AG10803 (cell line): ENCODE data around the gene CLCN1.
"Not testable (repeated sequence)": the region's sequence is repeated elsewhere in the genome, so short reads cannot be mapped to it uniquely, and the experiment has no call there.

Experiments used
- DNase-seq: peaks from one replicate; pipeline ENCODE4 v3.0.0; 2010; ENCODE audit warnings: low read depth
- H3K4me3 ChIP-seq: 2 replicates; pipeline ENCODE4 v1.5.1; 2011; ENCODE audit warnings: mild to moderate bottlenecking, low read length, control low read depth
- TF ChIP-seq, protein P1 (sequence below): conservative IDR thresholded peaks from 2 replicates; pipeline ENCODE4 v1.5.1; 2011; ENCODE audit warnings: mild to moderate bottlenecking, low read length, control low read depth, inconsistent platforms

Gene CLCN1

DNA sequence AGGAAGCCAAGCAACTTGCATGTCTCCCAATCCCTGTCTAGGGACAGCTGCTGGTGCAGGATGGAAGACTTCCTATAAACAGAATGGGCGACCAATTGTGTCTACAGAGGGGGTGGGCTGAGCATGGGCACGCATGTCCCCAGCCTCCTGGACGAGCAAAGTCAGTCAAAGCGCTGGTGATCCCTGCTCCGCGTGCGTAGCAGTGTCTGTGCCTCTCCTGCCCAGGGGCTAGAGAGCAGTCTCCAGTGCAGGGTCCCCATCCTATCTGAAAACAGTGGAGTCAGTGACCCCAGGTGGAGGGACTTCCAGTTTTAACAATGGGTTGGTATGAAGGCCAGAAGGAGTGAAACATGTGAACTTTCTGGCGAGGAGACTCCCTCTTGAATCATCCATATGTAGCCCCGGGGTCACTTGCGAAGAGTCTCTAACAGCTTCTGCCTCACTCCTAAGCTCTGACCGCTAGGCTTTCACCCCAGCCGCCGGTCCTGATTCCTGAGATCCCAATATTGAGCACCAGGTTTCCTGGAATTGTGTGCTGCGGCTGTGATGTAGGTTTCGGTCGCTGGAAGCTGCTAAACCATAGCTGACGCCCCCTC lies 28.5 kb upstream of the CLCN1 start:
- peak overlapping the region; percentile 57 for H3K4me3 ChIP-seq
- TF ChIP-seq, protein P1, sequence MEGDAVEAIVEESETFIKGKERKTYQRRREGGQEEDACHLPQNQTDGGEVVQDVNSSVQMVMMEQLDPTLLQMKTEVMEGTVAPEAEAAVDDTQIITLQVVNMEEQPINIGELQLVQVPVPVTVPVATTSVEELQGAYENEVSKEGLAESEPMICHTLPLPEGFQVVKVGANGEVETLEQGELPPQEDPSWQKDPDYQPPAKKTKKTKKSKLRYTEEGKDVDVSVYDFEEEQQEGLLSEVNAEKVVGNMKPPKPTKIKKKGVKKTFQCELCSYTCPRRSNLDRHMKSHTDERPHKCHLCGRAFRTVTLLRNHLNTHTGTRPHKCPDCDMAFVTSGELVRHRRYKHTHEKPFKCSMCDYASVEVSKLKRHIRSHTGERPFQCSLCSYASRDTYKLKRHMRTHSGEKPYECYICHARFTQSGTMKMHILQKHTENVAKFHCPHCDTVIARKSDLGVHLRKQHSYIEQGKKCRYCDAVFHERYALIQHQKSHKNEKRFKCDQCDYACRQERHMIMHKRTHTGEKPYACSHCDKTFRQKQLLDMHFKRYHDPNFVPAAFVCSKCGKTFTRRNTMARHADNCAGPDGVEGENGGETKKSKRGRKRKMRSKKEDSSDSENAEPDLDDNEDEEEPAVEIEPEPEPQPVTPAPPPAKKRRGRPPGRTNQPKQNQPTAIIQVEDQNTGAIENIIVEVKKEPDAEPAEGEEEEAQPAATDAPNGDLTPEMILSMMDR = no peak
- DNase-seq = no peak

DNA sequence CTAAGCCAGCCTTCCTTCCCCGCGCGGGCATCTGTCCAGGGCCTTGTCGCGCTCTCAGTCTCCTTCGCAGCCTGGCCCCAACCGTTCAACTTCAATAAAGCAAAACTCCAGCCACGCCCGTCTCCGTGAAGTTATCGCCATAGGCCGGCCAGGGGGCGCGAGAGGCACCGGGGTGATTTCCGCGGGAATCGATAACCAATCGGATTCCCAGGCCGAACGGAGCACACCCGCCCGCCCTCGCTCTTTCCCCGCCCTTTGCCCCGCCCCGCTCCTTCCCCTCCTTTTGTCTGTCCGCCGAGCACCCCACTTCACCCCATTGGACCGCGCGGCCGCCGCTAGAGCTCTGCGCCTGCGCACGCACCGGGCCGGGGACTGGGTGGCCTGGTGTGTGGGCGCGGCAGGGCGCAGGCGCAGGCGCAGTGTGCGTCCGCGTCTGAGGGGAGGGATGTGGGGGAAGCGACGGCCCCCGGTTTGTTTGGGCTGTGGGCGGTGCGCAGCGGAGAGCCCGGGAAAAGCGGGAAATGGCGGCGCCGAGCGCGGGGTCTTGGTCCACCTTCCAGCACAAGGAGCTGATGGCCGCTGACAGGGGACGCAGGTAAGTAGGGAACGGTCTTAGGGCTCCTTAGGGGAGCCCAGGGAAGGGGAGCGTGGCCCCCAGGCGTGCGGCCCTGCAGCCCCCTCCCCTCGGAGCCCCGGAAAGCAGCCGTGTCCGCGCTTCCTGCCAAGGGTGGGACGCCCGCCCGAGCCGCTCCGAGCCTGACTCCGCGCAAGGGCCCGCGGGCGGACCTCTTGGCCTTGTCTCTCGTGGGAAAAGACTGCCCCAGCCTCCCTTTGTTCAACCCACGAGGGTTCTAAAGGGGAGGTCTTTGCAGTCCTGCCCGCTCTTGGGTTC lies 27.7 kb upstream of the CLCN1 start, which contains the start of gene CASP2:
TSS of gene CASP2 (plus strand) at position 417 of the 892 bp plus-strand sequence. CDS start at position 522, 105 bp downstream.
- peak within 1 kb of the TSS; percentile 88 for H3K4me3 ChIP-seq
- TF ChIP-seq, protein P1 = peak; percentile 52
- peak; percentile 96 for DNase-seq

DNA sequence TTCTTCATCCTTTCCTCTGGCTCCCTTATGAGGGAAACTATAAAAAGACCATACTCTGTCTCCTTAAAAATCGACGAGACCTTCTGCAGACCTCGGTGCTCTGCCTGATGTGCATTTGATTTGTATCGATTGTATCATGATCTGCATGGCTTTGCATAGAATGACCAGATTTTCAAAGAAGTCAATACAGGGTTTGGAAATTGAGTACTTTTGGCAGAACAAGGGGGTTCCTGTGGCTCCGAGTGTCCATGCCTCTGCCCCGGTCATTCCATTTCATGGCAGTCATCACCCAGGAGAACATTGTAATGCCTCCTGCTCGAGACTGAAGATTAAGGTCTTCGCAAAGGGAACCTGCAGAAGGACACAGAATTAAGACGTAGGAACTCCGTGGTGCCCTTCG lies 27.1 kb upstream of the CLCN1 start:
- H3K4me3 ChIP-seq = peak overlapping the region; percentile 88
- DNase-seq = peak; percentile 34
- TF ChIP-seq, protein P1 = no peak

DNA sequence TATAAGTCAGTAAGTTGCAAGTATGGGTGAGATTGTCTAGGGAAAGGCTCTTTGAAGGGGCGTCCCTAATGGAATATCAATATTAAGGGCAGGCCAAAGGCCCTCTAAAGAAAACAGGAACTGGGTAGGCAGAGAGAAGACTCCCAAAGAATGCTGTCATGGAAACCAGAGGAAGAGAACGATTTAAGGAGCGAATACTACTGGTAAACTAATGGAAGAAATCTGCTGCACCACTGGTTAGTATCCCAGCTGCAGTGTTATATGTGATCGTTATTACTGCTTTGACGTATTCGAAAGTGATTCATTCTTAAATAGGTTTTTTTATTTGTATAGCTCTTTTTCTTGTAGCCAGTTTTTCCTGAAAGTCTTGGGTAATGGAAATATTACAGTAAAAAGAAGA lies 26.5 kb upstream of the CLCN1 start:
- peak; percentile 4 for DNase-seq
- H3K4me3 ChIP-seq = peak overlapping the region; percentile 88
- TF ChIP-seq, protein P1 = no peak

DNA sequence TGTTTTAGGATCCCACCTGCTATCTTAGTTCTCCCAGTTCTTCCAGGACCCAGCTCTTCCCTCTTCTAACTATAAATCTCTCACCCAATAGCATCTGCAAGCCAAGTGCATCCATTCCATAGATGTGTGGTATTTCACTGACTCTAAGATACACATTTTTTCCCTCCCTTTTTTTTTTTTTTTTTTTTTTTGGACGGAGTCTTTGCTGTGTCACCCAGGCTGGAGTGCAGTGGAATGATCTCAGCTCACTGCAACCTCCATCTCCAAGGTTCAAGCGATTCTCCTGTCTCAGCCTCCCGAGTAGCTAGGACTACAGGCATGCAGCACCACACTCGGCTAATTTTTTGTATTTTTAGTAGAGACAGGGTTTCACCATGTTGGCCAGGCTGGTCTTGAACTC lies 26.0 kb upstream of the CLCN1 start:
- not testable (repeated sequence) for DNase-seq
- peak overlapping the region; percentile 88; the same call in 1 of the 2 replicates for H3K4me3 ChIP-seq

DNA sequence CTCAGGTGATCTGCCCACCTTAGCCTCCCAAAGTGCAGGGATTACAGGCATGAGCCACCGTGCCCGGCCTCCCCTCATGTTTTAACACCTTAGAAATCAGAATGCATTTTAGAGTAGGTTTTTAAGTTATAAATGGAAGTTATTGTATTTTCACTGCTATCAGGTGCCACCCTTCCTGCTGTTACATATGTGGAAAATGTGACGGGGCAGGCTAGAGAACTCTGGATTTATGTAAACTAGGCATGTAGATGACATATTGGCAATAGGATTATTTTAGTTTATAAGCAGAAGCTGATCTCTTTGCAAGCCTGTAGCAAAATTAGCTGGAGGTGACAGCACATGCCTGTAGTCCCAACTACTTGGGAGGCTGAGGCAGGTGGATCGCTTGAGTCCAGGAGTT lies 25.6 kb upstream of the CLCN1 start:
- DNase-seq = no peak
- TF ChIP-seq, protein P1 = no peak
- no peak overlapping the region for H3K4me3 ChIP-seq

DNA sequence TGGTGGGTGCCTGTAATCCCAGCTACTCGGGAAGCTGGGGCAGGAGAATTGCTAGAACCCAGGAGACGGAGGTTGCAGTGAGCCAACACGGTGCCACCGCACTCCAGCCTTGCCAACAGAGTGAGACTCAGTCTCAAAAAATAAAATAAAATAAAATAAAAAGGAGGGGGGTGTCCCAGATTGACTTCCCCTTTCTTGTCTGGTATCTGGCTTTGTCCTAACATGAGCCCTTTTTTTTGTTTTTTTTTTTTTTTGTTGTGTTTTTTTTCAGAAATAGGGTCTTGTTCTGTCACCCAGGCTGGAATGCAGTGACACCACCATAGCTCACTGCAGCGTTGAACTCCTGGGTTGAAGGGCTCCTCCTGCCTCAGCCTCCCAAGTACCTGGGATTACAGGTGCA lies 23.0 kb upstream of the CLCN1 start:
- TF ChIP-seq, protein P1 = no peak
- DNase-seq = no peak
- no peak overlapping the region for H3K4me3 ChIP-seq
